GM23248 (cell line): ENCODE data around the gene NME9.

Experiments used
- EZH2 ChIP-seq: fragments of 200-600 bp; sonication (generic); IDR thresholded peaks from 2 replicates; pipeline ENCODE4 v1.6.1; 2018; ENCODE audit warnings: antibody characterized with exemption, mild to moderate bottlenecking; ENCODE audit not compliant: insufficient read depth, poor library complexity, severe bottlenecking
- EZH2phosphoT487 ChIP-seq: fragments of 200-600 bp; sonication (generic); IDR thresholded peaks from 2 replicates; pipeline ENCODE4 v1.6.1; 2018; ENCODE audit warnings: antibody characterized with exemption, moderate library complexity, mild to moderate bottlenecking, low read depth; ENCODE audit not compliant: insufficient read depth

- TF ChIP-seq EZH2: no peak
- no peak for TF ChIP-seq EZH2phosphoT487
These were observed 63.9 kb downstream of the NME9 start for GRCh38 chr3:138265745-138266144.
